Activated CD8-positive, alpha-beta memory T cell treated with anti-CD3 and anti-CD28 coated beads for 48 hours (primary cell): Measurements from ENCODE around the gene ABCD2.
"Not testable (repeated sequence)": the region's sequence is repeated elsewhere in the genome, so short reads cannot be mapped to it uniquely, and the experiment has no call there.

Experiments
- DNase-seq, 3 experiments: peaks; one replicate each; pipeline ENCODE4 v3.0.0-alpha.2; 2020; ENCODE audit warnings: low read depth in 2 of 3, low spot score in 2 of 3

The ABCD2 gene

GRCh38 chr12:39619660-39620433 lies at the start of gene ABCD2:
ABCD2 (minus strand) TSS chr12:39619803; CDS start chr12:39619615, 188 bp downstream.
- DNase-seq, result peak; percentile 28 to 51 (median 36)

DNA sequence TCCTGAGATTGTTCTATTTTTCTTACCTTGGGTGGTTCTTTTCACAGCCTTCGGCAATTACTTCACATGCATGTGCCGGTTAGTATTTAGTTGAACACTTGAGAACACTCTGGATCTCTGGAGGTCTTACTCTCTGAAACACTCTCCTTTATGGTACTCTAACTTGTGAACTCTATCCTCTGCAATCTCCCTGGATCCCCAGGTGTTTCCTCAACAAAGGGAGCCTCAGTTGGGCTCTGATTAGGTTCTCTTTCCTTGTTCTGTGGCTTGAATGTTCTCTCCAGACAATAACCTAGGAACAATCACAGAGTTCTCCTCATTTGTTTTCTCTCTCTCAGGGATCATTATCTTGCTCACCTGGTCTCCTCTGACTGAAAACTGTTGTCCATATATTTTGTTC lies 40.5 kb upstream of the ABCD2 start:
- no peak for DNase-seq

GRCh38 chr12:39647383-39647782 lies 27.8 kb upstream of the ABCD2 start:
- DNase-seq, result no peak

GRCh38 chr12:39646963-39647362 lies 27.4 kb upstream of the ABCD2 start:
- DNase-seq, result no peak

- DNase-seq, result no peak
Observed at GRCh38 chr12:39643052-39643451, 23.4 kb upstream of the ABCD2 start.

DNA sequence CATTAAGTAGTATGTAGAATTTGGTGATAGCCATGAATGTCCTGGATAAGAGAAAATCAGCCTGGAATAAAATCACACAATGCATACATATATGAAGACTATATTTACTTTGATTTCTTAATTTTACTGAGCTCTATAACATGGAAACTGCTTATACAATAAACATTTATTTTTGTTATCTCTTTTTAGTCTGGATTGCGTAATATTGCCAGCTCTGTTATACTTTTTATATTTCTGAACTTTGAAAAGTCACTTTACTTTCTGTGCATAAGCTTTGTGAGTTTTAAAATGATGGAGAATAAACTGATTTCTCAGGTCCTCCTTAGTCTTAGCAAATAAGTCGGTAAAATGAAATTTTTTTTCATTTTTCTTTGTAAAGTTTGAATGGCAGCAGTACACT lies 19.2 kb upstream of the ABCD2 start:
- DNase-seq, result no peak

- no peak for DNase-seq
Observed at GRCh38 chr12:39638178-39638577, 18.6 kb upstream of the ABCD2 start.

DNA sequence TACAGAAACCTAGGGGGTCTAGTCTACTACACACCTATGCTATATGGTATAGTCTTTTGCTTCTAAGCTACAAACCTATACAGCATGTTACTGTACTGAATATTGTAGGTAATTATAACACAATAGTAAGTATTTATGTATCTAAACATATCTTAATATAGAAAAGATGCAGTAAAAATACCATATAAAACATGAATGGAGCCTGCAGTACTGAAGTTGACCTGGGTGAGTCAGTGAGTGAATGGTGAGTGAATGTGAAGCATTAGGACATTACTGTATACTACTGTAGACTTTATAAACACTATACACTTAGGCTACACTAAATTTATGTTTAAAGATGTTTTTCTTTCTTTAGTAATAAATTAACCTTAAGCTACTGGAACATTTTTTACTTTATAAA lies 13.1 kb upstream of the ABCD2 start:
- no peak for DNase-seq

DNA sequence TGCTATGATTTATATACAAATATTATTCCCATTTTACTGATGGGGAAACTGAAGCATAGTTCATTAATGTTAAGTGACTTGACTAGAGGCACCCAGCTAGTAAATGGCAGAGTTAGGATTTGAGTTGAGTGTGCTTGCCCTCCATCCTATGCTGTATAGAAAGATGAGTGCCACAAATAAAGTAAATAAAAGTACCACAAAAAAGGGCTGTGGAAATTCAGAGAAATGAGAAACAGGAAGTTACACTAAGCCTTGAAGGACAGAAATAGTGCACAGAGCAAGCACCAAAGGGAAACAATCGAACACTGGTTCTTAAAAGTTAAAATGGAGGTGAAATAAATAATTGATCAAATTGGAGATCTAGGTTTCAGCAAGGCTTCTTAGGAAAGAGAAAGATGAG lies 9.2 kb upstream of the ABCD2 start:
- no peak for DNase-seq

GRCh38 chr12:39627914-39628313 lies 8.3 kb upstream of the ABCD2 start:
- DNase-seq, result no peak

DNA sequence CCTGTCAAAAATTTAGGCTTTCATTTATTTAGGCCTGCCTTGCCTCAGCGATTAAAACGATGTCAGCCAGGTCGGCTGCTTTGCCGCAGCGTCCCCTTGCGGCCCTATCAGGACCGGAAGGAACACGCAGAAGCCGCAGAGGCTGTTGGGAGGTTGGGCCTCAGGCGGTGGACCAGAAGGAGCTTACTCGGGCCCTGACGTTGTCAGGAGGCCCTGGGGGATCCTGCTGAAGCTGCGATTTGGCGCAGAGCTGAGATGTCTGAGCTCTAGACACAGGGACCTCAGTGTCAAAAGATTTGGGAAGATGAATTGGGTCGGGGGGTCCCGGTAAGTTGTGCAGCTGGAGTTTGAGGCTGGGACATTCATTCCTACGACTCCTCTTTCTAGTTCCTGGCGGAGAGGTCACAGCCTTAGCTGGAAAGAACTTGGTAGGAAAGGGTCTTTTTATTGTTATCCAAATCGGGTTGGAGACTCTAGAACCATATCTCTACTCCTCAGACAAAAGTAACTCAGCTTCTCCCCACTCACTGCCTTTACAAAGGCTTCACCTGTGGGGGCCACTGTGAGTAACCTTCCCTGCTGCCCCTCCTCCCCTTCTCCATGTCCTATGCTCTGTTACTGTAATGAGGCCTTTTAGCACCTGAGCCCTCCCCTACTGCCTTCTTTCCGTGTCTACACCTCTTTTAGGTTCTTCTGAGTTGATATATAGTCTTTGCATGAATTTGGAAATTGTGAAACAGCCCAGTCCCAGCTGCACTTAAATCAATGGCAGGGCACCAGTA lies 6.6 kb upstream of the ABCD2 start:
- no peak for DNase-seq

- DNase-seq, result no peak
Observed at GRCh38 chr12:39623919-39624318, 4.3 kb upstream of the ABCD2 start.

DNA sequence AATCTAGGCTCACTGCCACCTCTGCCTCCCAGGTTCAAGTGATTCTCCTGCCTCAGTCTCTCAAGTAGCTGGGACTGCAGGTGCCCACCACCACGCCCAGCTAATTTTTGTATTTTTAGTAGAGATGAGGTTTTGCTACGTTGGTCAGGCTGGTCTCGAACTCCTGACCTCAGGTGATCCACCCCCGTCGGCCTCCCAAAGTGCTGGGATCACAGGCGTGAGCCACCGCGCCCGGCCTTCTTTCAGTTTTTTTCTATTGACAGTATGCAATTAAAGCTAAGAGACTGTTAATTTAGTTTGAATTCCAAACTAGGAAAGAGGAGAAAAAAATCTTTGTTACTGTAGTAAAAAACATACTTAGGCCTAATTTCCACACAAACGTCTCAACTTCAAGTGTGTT lies 3.6 kb upstream of the ABCD2 start:
- DNase-seq, result not testable (repeated sequence)

GRCh38 chr12:39622306-39622705 lies 2.7 kb upstream of the ABCD2 start:
- DNase-seq, result no peak

DNA sequence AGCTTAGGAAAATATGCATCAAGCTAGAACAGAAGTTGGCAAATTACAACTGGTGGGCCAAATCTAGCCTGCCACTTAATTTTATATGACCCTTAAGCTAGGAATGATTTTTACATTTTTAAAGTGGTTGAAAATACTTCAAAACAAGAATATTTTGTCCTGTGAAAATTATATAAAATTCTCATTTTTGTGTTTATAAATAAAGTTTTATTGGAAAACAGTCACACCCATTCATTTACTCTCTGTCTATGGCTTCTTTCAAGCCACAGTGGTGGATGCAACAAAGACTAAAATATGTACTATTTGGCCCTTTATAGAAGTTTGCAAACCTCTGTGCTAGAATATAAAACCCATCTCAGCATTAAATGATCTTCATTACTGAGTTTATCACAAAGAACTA lies 2.1 kb upstream of the ABCD2 start:
- DNase-seq, result no peak

DNA sequence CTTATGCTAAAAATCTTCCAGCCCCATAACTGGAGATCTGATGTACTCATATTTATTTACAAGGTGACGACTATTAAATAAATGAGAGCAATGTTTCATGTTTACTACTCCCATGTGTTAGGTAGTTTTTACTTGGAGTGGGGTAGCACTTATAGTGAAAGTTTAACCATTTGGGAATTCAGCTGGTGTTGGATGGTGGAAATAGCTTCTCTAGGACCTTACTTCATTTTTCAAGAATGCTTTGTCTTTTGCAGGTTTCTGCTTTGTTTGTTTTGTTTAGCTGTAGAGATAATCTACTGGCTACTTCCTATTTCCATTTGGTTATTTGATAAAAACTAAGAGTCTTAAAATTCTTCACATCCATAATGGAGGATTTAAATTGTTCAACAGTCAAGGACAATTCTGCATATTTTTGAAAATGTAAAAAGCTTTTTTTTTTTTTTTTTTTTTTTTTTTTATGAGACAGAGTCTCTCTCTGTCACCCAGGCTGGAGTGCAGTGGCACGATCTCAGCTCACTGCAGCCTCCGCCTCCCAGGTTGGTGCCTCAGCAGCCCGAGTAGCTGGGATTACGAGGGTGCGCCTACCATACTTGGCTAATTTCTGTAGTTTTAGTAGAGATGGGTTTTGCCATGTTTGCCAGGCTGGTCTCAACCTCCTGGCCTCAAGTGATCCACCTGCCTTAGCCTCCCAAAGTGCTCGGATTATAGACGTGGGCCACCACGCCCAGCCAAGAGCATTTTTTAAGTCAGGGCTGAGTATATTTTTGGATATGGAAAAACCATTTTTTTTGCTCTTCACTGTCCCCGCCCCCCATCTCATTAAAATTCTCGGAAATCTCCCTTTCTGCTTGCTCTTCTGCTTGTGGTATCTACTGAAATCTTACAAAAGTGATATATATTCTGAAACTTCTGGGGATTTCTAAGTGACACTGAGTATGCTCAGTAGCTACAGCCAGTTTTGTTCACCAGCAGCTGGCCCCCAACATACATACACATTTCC lies 1.4 kb upstream of the ABCD2 start:
- peak in 1 of 3 experiments; percentile 20 for DNase-seq

DNA sequence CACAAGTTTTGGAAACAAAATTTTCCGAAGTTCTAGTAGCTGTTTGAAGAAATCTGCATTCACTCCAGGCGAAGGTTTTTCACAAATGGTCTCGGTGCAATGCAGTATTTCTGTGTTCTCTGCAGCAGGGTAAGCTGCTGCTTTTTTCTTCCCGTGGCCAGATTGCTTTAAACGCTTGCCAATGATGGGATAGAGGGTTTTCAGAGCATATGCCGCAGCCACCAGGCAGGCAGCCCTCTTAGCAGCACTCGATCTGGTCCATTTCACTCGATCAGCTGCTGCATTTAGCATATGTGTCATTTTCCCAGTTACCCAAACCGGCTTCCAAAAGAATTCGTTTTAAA lies 315 bp downstream of the ABCD2 start:
- no peak for DNase-seq

DNA sequence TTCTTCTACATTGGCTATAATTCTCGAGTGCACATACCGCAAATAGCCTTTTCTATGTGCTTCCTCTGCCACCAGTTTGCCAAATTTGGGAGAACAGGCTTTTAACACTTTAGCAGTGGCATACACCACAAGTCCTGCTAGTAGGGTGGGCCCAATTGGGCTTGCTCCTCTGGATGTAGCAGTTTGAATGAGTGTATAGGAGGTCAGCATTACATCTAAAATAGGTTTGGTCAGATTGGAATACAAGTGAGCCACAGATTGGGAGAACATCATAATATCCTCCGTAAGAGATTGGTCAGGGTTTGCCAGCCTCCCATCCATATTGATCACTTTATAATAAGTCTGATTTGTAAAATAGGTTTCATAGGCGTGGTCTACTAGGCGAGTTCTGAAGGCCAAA lies 902 bp downstream of the ABCD2 start:
- no peak for DNase-seq

DNA sequence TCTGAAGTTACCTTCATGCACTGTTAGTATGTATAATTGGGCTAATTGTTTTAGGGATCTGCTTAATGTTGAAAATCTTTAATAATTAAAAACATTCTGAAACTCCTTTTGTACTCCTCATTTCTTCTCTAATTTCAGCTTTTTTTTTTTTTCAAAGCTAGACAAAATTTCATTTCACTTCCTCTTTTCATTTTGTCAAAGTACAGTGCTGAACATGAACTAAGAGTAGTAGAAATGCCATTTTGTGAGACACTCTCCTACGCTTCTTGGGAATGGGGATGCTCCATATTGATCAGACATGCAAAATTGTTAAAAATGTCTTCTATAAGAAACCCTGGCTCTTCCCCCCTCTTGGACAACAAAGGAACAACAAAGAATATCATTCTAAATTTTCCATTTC lies 1.7 kb downstream of the ABCD2 start:
- no peak for DNase-seq

GRCh38 chr12:39616666-39617065 lies 2.9 kb downstream of the ABCD2 start:
- no peak for DNase-seq

GRCh38 chr12:39616251-39616650 lies 3.4 kb downstream of the ABCD2 start:
- no peak for DNase-seq
